Calu3 (cell line): ENCODE data around the gene GPR18. TPM values are rescaled to one million over a fixed set of nuclear protein-coding genes. Genes with fewer than 3 reads are reported as not detected.
"Not testable (repeated sequence)": the region's sequence is repeated elsewhere in the genome, so short reads cannot be mapped to it uniquely, and the experiment has no call there.

Experiments
- BruUV-seq: library from RNA; stranded (reverse); fragments of 400-500 nt; replicated peaks from 2 replicates; lab custom pipeline; 2021; lab: Mats Ljungman, UMichigan
- CTCF ChIA-PET: fragments of 300-600 bp; sonication (Branson Sonifier 250); formaldehyde crosslinking; loops from one replicate; lab custom pipeline; 2022; ENCODE audit warnings: antibody characterized with exemption; lab: Charles Lee
- DNase-seq: peaks from one replicate; pipeline ENCODE4 v3.0.0; 2022
- H3K27ac Mint-ChIP-seq: one replicate; pipeline ENCODE4 v1.8.0; 2022; ENCODE audit warnings: mixed read lengths; ENCODE audit not compliant: unreplicated experiment
- H3K27me3 Mint-ChIP-seq: one replicate; pipeline ENCODE4 v1.8.0; 2022; ENCODE audit warnings: mixed read lengths; ENCODE audit not compliant: unreplicated experiment
- H3K36me3 Mint-ChIP-seq: one replicate; pipeline ENCODE4 v1.8.0; 2022; ENCODE audit warnings: mild to moderate bottlenecking, moderate library complexity, mixed read lengths; ENCODE audit not compliant: insufficient read depth, unreplicated experiment
- H3K4me1 Mint-ChIP-seq: one replicate; pipeline ENCODE4 v1.8.0; 2022; ENCODE audit warnings: mild to moderate bottlenecking, low read depth, mixed read lengths; ENCODE audit not compliant: unreplicated experiment
- H3K4me3 Mint-ChIP-seq: one replicate; pipeline ENCODE4 v1.8.0; 2022; ENCODE audit warnings: mild to moderate bottlenecking, low read depth, moderate library complexity, mixed read lengths; ENCODE audit not compliant: unreplicated experiment
- H3K9me3 Mint-ChIP-seq: one replicate; pipeline ENCODE4 v1.8.0; 2022; ENCODE audit warnings: low read depth, mixed read lengths; ENCODE audit not compliant: unreplicated experiment
- CTCF ChIP-seq: fragments of 200-600 bp; IDR thresholded peaks from one replicate; pipeline ENCODE4 v1.8.0; 2022; ENCODE audit warnings: antibody characterized with exemption; ENCODE audit not compliant: unreplicated experiment
- intact Hi-C: fragments of 100-400 bp; cut with micrococcal nuclease; formaldehyde crosslinking; loops from one replicate; pipeline ENCODE4 v1.10.0; 2022; ENCODE audit not compliant: unreplicated experiment
- total RNA-seq: library from RNA; stranded (reverse); gene quantifications from 2 replicates; pipeline ENCODE4 v1.2.3, GENCODE V29; 2022

The GPR18 gene
- total RNA-seq, 1 experiment from 2014 or later = not detected

GRCh38 chr13:99211421-99212035 is 46.7 kb downstream of the GPR18 start:
- H3K4me3 Mint-ChIP-seq = no peak overlapping the region
- DNase-seq = no peak
- intact Hi-C loops = no loop called here
- no peak for TF ChIP-seq CTCF
- H3K36me3 Mint-ChIP-seq = peaks cover 3% of the 10 kb centered on the region
- H3K9me3 Mint-ChIP-seq = no peaks in the 10 kb centered on the region
- no peaks in the 10 kb centered on the region for H3K27me3 Mint-ChIP-seq
- H3K4me1 Mint-ChIP-seq = peaks cover 7% of the 10 kb centered on the region
- BruUV-seq = no TSS peak
- H3K27ac Mint-ChIP-seq = no peak overlapping the region
- CTCF ChIA-PET = no interaction called here

DNA sequence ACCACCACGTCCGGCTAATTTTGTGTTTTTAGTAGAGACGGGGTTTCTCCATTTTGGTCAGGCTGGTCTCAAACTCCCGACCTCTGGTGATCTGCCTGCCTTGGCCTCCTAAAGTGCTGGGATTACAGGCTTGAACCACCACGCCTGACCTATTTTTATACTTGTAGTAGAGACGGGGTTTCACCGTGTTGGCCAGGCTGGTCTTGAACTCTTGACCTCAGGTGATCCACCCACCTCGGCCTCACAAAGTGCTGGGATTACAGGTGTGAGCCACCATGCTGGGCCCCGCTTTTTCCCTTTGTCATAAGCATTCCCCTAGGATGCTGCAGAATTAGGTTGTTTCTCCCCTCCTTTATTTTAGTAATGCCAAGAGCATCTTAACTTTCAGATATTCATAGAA is 47.6 kb downstream of the GPR18 start:
- BruUV-seq, H3K27me3 Mint-ChIP-seq, H3K4me3 Mint-ChIP-seq, H3K9me3 Mint-ChIP-seq, H3K36me3 Mint-ChIP-seq, H3K4me1 Mint-ChIP-seq, H3K27ac Mint-ChIP-seq, DNase-seq, CTCF ChIA-PET, intact Hi-C loops: not testable (repeated sequence)

DNA sequence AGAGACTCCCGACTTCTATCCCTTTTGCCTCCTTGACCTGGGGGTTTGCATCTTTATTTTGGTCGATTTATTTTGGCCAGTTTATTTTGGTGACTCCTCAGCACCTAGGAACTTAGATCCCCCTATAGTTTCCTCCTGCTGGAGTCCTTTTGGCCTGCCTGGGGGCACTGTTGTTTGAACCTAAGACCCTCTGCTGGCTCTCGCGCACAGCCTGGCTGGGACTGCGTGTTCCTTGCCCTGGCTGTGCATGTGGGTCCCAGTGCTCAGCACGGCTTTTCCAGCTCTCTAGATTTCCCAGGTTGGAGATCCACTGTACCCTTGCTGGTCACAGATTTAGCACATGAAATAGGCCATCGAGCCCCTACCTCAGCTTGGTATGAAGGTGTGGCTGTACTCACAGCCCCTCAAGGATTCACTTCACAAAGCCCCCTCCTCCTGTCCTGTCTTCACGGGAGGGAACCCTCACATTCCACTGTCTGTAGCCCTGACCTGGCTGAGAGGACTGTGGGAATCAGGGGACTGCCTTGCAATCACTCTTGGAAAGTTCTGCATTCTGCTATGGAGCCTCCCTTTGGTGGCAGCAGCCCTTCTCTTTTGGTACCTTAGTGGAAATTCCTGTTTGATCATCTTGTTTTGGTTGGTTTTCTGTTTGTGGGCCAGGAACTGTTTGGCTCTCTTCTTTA is 49.2 kb downstream of the GPR18 start:
- no peak overlapping the region for H3K4me3 Mint-ChIP-seq
- H3K9me3 Mint-ChIP-seq = no peaks in the 10 kb centered on the region
- no peaks in the 10 kb centered on the region for H3K27me3 Mint-ChIP-seq
- intact Hi-C loops = no loop called here
- peaks cover 15% of the 10 kb centered on the region for H3K4me1 Mint-ChIP-seq
- H3K27ac Mint-ChIP-seq = no peak overlapping the region
- peaks cover 5% of the 10 kb centered on the region for H3K36me3 Mint-ChIP-seq
- BruUV-seq = no TSS peak
- CTCF ChIA-PET = no interaction called here
- no peak for TF ChIP-seq CTCF
- DNase-seq = no peak

DNA sequence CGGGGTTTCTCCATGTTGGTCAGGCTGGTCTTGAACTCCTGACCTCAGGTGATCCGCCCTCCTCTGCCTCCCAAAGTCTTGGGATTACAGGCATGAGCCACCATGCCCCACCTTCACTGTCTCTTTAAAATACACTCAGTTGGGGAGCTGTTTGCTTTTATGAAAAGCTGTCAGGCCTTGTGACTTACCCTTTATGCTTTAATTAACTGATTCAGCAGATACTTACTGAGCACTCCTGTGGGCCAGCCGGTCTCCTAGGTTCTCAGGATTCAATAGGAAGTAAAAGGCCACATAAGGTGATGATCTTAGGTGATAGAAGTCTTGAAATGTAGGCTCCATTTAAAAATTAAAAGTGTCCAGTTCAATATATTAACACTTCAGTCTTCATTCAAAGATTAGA is 50.0 kb downstream of the GPR18 start:
- Mint-ChIP-seq H3K4me3 (no peak overlapping the region), H3K4me1 (peaks cover 16% of the 10 kb centered on the region), H3K36me3 (peaks cover 5% of the 10 kb centered on the region), H3K27ac (no peak overlapping the region), H3K27me3 (no peaks in the 10 kb centered on the region), H3K9me3 (no peaks in the 10 kb centered on the region)
- BruUV-seq = no TSS peak
- no peak for TF ChIP-seq CTCF
- CTCF ChIA-PET = no interaction called here
- intact Hi-C loops = no loop called here
- DNase-seq = no peak

GRCh38 chr13:99207511-99207910 is 50.7 kb downstream of the GPR18 start:
- H3K27ac Mint-ChIP-seq = no peak overlapping the region
- CTCF ChIA-PET = no interaction called here
- no peak for TF ChIP-seq CTCF
- H3K27me3 Mint-ChIP-seq = no peaks in the 10 kb centered on the region
- peaks cover 16% of the 10 kb centered on the region for H3K4me1 Mint-ChIP-seq
- H3K9me3 Mint-ChIP-seq = no peaks in the 10 kb centered on the region
- no peak for DNase-seq
- no peak overlapping the region for H3K4me3 Mint-ChIP-seq
- intact Hi-C loops = no loop called here
- BruUV-seq = no TSS peak
- H3K36me3 Mint-ChIP-seq = peaks cover 5% of the 10 kb centered on the region
